Measurements from ENCODE around the gene ZNF438. TPM values are rescaled to one million over a fixed set of nuclear protein-coding genes. Genes with fewer than 3 reads are reported as not detected.
"Not testable (repeated sequence)": the region's sequence is repeated elsewhere in the genome, so short reads cannot be mapped to it uniquely, and the experiment has no call there.

Gene ZNF438
- polyA plus RNA-seq, 3 donors, result 5.4 to 11.1 (median 9.3) TPM

GRCh38 chr10:30798646-30799185 is 232.9 kb downstream of the ZNF438 start:
- Mint-ChIP-seq H3K27ac (no peak overlapping the region), H3K27me3 (ENCODE audit: low read depth in 3 of 3) (peaks cover 0 to 2% (median 0%) of the 10 kb centered on the region in 3 donors), H3K36me3 (no peaks in the 10 kb centered on the region), H3K9me3 (no peaks in the 10 kb centered on the region), H3K4me1 (no peaks in the 10 kb centered on the region), H3K4me3 (no peak overlapping the region)
- Histone ChIP-seq H3K27me3 (ENCODE audit: control insufficient read depth in 2 of 2, insufficient read depth in 2 of 2, low read length in 2 of 2) (no peaks in the 10 kb centered on the region), H3K9me3 (replicated peaks in 1 of 2; ENCODE audit: control insufficient read depth in 1 of 2, insufficient read depth in 1 of 2, low read length in 2 of 2) (no peaks in the 10 kb centered on the region), H3K27ac (ENCODE audit: low read depth in 1 of 2, low read length in 2 of 2) (no peak overlapping the region), H3K4me1 (ENCODE audit: control insufficient read depth in 1 of 2, insufficient read depth in 2 of 2, low read length in 2 of 2) (no peaks in the 10 kb centered on the region), H3K9ac (ENCODE audit: insufficient read depth, low read length, poor library complexity, severe bottlenecking) (no peak overlapping the region), H3K79me2 (ENCODE audit: insufficient read depth, low read length) (no peaks in the 10 kb centered on the region), H4K20me1 (ENCODE audit: insufficient read depth, low read length) (no peaks in the 10 kb centered on the region), H3K36me3 (replicated peaks in 1 of 2; ENCODE audit: control insufficient read depth in 1 of 2, insufficient read depth in 2 of 2, low read length in 2 of 2) (no peaks in the 10 kb centered on the region), H3K4me2 (replicated peaks; ENCODE audit: extremely low read depth, low read length, poor library complexity, severe bottlenecking) (no peak overlapping the region), H2AFZ (ENCODE audit: insufficient read depth, low read depth, low read length, poor library complexity, severe bottlenecking) (no peak overlapping the region), H3K4me3 (replicated peaks in 1 of 3; ENCODE audit: low read depth in 2 of 3, low read length in 3 of 3) (no peak overlapping the region)
- 93% methylated on average over 5 of the region's 14 CpGs for WGBS (ENCODE audit: insufficient coverage)
- intact Hi-C loops (cut with micrococcal nuclease), result no loop called here
- TF ChIP-seq CTCF (IDR thresholded peaks at IDR 0.05), result no peak
- no peak for DNase-seq

- H2AFZ ChIP-seq (ENCODE audit: insufficient read depth, low read depth, low read length, poor library complexity, severe bottlenecking); H3K4me3 ChIP-seq (replicated peaks in 1 of 3; ENCODE audit: low read depth in 2 of 3, low read length in 3 of 3); H3K4me2 ChIP-seq (replicated peaks; ENCODE audit: extremely low read depth, low read length, poor library complexity, severe bottlenecking); H3K79me2 ChIP-seq (ENCODE audit: insufficient read depth, low read length); H4K20me1 ChIP-seq (ENCODE audit: insufficient read depth, low read length); DNase-seq; H3K27ac Mint-ChIP-seq; H3K36me3 Mint-ChIP-seq; H3K9me3 Mint-ChIP-seq; H3K27me3 Mint-ChIP-seq (ENCODE audit: low read depth in 3 of 3); intact Hi-C loops (cut with micrococcal nuclease); H3K27ac ChIP-seq (ENCODE audit: low read depth in 1 of 2, low read length in 2 of 2); H3K4me1 Mint-ChIP-seq; H3K9me3 ChIP-seq (replicated peaks in 1 of 2; ENCODE audit: control insufficient read depth in 1 of 2, insufficient read depth in 1 of 2, low read length in 2 of 2); H3K9ac ChIP-seq (ENCODE audit: insufficient read depth, low read length, poor library complexity, severe bottlenecking); H3K4me1 ChIP-seq (ENCODE audit: control insufficient read depth in 1 of 2, insufficient read depth in 2 of 2, low read length in 2 of 2); H3K27me3 ChIP-seq (ENCODE audit: control insufficient read depth in 2 of 2, insufficient read depth in 2 of 2, low read length in 2 of 2); H3K4me3 Mint-ChIP-seq; H3K36me3 ChIP-seq (replicated peaks in 1 of 2; ENCODE audit: control insufficient read depth in 1 of 2, insufficient read depth in 2 of 2, low read length in 2 of 2): not testable (repeated sequence)
- 100% methylated on average over 1 of the region's 4 CpGs for WGBS (ENCODE audit: insufficient coverage)
These were observed 236.6 kb downstream of the ZNF438 start for GRCh38 chr10:30795024-30795423.
